Breast epithelium (tissue), 4 donors: ENCODE data around the gene CCDC188. TPM values are rescaled to one million over a fixed set of nuclear protein-coding genes. Genes with fewer than 3 reads are reported as not detected.

Source experiments
- DNase-seq, 2 donors: peaks; one replicate each; pipeline ENCODE4 v3.0.0-alpha.2; 2019; ENCODE audit warnings: low spot score in 2 of 2
- H3K27ac ChIP-seq, 2 donors: fragments of 200-600 bp; sonication (generic) in 1 of 2; one replicate each; pipeline ENCODE4 v1.5.1; 2016 to 2019; ENCODE audit warnings: mild to moderate bottlenecking in 1 of 2
- H3K27me3 ChIP-seq, 2 donors: fragments of 200-600 bp; sonication (generic) in 1 of 2; one replicate each; pipeline versions ENCODE4 v1.5.1 to v1.6.0; 2017 to 2019; ENCODE audit warnings: control low read depth in 1 of 2, mild to moderate bottlenecking in 1 of 2
- H3K36me3 ChIP-seq: fragments of 200-600 bp; one replicate; pipeline ENCODE4 v1.5.1; 2019
- H3K4me1 ChIP-seq, 2 donors: fragments of 200-600 bp; sonication (generic); one replicate each; pipeline ENCODE4 v1.5.1; 2016 to 2019; ENCODE audit warnings: control low read depth in 1 of 2
- H3K4me3 ChIP-seq, 3 donors: fragments of 200-600 bp; sonication (generic); 1 replicate in 2 of 3; 2 replicates in 1 of 3; pipeline ENCODE4 v1.5.1; 2016 to 2019; ENCODE audit warnings: mild to moderate bottlenecking in 3 of 3, moderate library complexity in 2 of 3
- H3K9me3 ChIP-seq, 2 donors: fragments of 200-600 bp; sonication (generic) in 1 of 2; one replicate each; pipeline ENCODE4 v1.5.1; 2016 to 2019; ENCODE audit warnings: control low read depth in 1 of 2
- POLR2A ChIP-seq: fragments of 450-650 bp; IDR thresholded peaks from one replicate; pipeline ENCODE4 v1.6.1; 2016; ENCODE audit warnings: antibody characterized with exemption, mild to moderate bottlenecking, moderate library complexity
- POLR2AphosphoS5 ChIP-seq, 3 donors: sonication (generic); formaldehyde crosslinking; IDR thresholded peaks; one replicate each; pipeline ENCODE4 v1.6.1; 2017; ENCODE audit warnings: antibody characterized with exemption in 3 of 3
- intact Hi-C: fragments of 100-400 bp; cut with DNase I; formaldehyde crosslinking; loops from one replicate; pipeline ENCODE4 v1.15.1; 2023; ENCODE audit warnings: low total_unique reads
- total RNA-seq, 3 donors: library from RNA; depleted of rRNA; stranded (reverse); fragments of >200 nt; gene quantifications; one replicate each; pipeline ENCODE4 v1.1.0, GENCODE V29; 2016
- TF ChIP-seq, protein P1 (sequence below), 3 donors: fragments of 450-650 bp; IDR thresholded peaks; one replicate each; pipeline ENCODE4 v1.5.1; 2016 to 2017; ENCODE audit warnings: antibody characterized with exemption in 3 of 3, mild to moderate bottlenecking in 3 of 3, moderate library complexity in 3 of 3

CCDC188 gene
- total RNA-seq, 3 donors from 2014 or later = 0.66 TPM; not detected in 2

DNA sequence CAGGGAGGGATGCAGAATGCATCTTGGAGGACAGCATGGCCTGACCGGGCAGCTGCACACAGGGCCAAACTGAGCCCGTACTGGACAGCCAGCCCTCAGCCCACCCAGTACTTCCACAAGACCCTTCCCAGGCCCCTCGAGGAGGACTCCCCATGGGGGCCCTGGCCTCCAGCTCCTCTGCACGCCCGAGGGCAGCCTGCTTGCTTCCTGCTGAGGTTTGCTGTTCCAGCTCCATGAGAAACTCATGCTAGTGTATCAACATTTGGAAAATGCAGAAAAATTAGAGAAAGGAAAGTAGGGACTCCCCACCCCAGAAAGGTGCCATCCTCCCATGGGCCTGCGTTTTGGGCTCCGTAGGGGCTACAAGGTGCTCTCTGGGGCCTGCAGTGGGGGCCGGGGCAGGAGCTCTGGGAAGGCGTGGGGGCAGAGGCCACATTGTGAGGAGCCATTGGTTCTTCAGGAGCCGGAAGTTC is 21.3 kb upstream of the CCDC188 start:
- Histone ChIP-seq H3K4me1 (no peaks in the 10 kb centered on the region), H3K27me3 (no peaks in the 10 kb centered on the region), H3K9me3 (no peaks in the 10 kb centered on the region), H3K27ac (no peak overlapping the region), H3K4me3 (no peak overlapping the region), H3K36me3 (no peaks in the 10 kb centered on the region)
- TF ChIP-seq POLR2AphosphoS5 (IDR thresholded peaks at IDR 0.05) (no peak), POLR2A (no peak)
- TF ChIP-seq, protein P1, sequence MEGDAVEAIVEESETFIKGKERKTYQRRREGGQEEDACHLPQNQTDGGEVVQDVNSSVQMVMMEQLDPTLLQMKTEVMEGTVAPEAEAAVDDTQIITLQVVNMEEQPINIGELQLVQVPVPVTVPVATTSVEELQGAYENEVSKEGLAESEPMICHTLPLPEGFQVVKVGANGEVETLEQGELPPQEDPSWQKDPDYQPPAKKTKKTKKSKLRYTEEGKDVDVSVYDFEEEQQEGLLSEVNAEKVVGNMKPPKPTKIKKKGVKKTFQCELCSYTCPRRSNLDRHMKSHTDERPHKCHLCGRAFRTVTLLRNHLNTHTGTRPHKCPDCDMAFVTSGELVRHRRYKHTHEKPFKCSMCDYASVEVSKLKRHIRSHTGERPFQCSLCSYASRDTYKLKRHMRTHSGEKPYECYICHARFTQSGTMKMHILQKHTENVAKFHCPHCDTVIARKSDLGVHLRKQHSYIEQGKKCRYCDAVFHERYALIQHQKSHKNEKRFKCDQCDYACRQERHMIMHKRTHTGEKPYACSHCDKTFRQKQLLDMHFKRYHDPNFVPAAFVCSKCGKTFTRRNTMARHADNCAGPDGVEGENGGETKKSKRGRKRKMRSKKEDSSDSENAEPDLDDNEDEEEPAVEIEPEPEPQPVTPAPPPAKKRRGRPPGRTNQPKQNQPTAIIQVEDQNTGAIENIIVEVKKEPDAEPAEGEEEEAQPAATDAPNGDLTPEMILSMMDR (IDR thresholded peaks at IDR 0.05) = no peak
- intact Hi-C loops = no loop called here
- DNase-seq = no peak

DNA sequence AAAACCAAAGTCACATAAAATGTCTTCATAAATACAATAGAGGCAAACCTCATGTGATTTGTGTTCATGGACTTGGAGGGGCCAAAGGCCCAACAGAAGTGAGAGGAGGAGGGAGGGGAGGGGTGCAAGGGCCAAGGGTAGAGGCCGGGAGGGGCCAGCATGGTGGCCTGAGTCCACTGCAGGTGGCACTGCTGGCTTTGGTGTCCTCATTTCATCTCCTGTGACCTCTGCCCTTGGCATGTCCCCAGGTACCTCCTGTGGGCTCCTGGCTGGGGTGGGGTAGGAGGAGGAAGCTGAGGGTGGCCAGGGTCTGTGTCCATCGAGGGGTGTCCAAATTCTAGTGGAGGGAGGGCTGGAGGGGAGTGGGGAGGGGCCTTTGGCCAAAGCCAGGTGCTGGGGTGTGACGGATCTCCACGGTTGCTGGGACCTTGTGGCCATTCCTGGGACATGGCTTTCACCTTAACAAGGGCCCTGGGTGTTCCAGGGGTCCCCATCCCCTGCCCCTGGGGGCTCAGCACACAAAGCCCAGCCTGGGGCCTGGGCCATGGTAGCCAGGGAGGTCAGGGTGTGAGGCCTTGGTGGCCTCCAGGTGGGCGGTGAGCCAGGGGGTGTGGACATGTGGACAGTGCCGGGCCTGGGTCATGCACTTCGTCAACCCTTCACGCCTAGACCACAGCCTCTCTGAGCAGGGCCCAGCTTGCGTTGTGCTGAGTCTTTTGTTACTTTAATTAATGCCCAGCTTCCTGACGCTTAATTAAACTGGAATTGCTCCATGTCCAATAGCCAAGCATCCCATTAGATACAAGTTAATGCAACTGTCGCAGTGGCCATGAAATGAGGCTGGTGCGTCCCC is 20.7 kb upstream of the CCDC188 start:
- intact Hi-C loops = no loop called here
- no peak for DNase-seq
- no peaks in the 10 kb centered on the region for H3K27me3 ChIP-seq

DNA sequence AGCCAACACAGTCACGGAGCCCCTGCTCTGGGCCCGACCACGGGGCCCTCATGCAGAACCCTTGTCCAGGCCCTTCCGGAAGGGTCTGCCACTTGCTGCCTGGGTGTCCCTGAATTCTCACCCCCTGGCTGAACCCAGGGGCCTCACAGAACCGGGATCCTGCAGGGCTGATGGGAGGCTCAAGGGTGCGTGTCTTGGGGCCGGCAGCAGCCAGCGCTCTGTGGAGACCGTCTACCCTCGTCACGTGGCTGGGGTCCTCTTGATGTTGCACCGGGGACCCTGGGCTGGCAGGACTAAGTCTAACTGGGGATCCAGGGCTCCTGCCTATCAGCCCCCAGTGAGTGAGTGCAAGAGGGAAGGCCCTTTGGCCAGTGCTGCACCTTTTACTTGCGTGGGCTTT is 19.3 kb upstream of the CCDC188 start:
- no peaks in the 10 kb centered on the region for H3K36me3 ChIP-seq
- H3K27ac ChIP-seq = no peak overlapping the region
- TF ChIP-seq POLR2A (no peak), POLR2AphosphoS5 (IDR thresholded peaks at IDR 0.05) (no peak)
- TF ChIP-seq, protein P1 (IDR thresholded peaks at IDR 0.05) = no peak
- no peaks in the 10 kb centered on the region for H3K27me3 ChIP-seq
- no peak for DNase-seq
- no peaks in the 10 kb centered on the region for H3K4me1 ChIP-seq
- no peaks in the 10 kb centered on the region for H3K9me3 ChIP-seq
- intact Hi-C loops = no loop called here
- no peak overlapping the region for H3K4me3 ChIP-seq

More for the DNA sequence above, 20.7 kb upstream of the CCDC188 start:
- Histone ChIP-seq H3K36me3 (no peaks in the 10 kb centered on the region), H3K4me1 (no peaks in the 10 kb centered on the region), H3K27ac (no peak overlapping the region), H3K9me3 (no peaks in the 10 kb centered on the region), H3K4me3 (no peak overlapping the region)
- TF ChIP-seq, protein P1 (IDR thresholded peaks at IDR 0.05) = no peak
- TF ChIP-seq POLR2AphosphoS5 (IDR thresholded peaks at IDR 0.05) (no peak), POLR2A (no peak)

DNA sequence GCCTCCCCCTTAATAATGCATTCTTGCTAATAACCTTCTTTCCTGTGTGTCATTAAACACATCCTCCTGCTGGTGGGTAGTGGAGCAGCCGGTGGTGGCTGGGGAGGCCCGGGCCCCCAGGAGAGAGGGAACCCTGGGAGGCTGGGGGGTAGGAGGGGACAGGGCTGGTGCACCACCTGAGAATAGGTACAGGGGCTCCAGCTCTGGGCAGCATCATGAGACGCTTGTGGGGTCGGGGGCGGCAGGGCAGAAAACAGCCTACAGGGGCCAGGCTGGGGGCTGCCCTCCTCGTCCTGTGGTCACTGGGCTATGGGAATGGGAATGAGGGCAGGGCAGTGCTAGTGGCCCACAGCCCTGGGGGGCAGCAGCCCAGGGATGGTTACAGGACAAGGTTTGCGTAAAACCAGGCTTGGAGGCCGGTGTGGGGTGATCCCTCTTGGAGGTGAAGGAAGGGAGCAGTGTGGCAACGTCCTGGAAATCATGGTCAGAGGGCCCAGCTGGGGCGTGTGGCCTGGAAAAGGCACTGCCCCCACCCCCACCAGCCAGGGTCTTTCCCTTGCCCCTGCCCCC is 18.5 kb upstream of the CCDC188 start:
- Histone ChIP-seq H3K36me3 (no peaks in the 10 kb centered on the region), H3K4me3 (no peak overlapping the region), H3K9me3 (no peaks in the 10 kb centered on the region), H3K27ac (no peak overlapping the region), H3K4me1 (no peaks in the 10 kb centered on the region), H3K27me3 (no peaks in the 10 kb centered on the region)
- TF ChIP-seq POLR2AphosphoS5 (IDR thresholded peaks at IDR 0.05) (no peak), POLR2A (no peak)
- TF ChIP-seq, protein P1 (IDR thresholded peaks at IDR 0.05) = no peak
- no peak for DNase-seq
- intact Hi-C loops = no loop called here
